Lower leg skin (tissue), 4 donors: ENCODE results near the gene ABCA8. TPM values are rescaled to one million over a fixed set of nuclear protein-coding genes. Genes with fewer than 3 reads are reported as not detected.

Experiments used
- DNase-seq, 2 donors: peaks; one replicate each; pipeline ENCODE4 v3.0.0-alpha.2; 2019; ENCODE audit warnings: low spot score in 2 of 2
- H3K4me3 ChIP-seq: fragments of 200-600 bp; sonication (generic); 2 replicates; pipeline ENCODE4 v1.5.1; 2017; ENCODE audit warnings: mild to moderate bottlenecking, low read depth; ENCODE audit not compliant: poor library complexity, severe bottlenecking
- POLR2A ChIP-seq, 2 donors: fragments of 450-650 bp; IDR thresholded peaks; one replicate each; pipeline ENCODE4 v1.6.1; 2016 to 2017; ENCODE audit warnings: antibody characterized with exemption in 2 of 2, mild to moderate bottlenecking in 1 of 2, moderate library complexity in 1 of 2
- WGBS, 2 donors: methylation state at CpG; one replicate each; pipeline ENCODE4 v1.1.5; 2018; 5-methylcytosine and 5-hydroxymethylcytosine counted together
- intact Hi-C: fragments of 100-400 bp; cut with DNase I; formaldehyde crosslinking; loops from one replicate; pipeline ENCODE4 v1.15.0; 2023; ENCODE audit warnings: low total_unique reads
- total RNA-seq, 4 donors: library from RNA; depleted of rRNA; stranded (reverse); fragments of >200 nt; gene quantifications; one replicate each; pipeline ENCODE4 v1.1.0, GENCODE V29; 2016
- TF ChIP-seq, protein P1 (sequence below), 3 donors: fragments of 450-650 bp; IDR thresholded peaks; one replicate each; pipeline ENCODE4 v1.5.1; 2016; ENCODE audit warnings: antibody characterized with exemption in 3 of 3, mild to moderate bottlenecking in 3 of 3, moderate library complexity in 2 of 3

ABCA8 gene
- total RNA-seq, 4 donors from 2014 or later = 6.1 to 17.9 (median 13.9) TPM

DNA sequence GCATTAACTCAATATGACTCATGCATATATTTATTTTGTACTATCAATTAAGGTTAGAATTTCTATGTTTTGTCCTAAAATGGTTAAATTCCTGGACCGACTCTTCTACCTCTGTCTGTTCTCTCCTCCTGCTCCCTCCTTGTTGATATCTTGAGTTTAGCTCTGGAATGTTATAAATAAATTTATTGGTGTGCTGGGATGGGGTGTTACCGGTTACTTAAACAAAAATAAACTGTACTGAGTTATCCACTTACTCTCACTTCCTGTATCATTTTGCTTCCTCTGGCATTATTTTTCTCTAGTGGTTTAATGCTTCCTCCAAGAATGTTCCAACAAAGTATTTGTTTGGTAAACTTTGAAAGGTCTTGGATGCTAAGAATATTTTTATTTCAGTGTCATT, 120.1 kb downstream of the ABCA8 start:
- H3K4me3 ChIP-seq = no peak overlapping the region
- WGBS, 2 donors = 40 to 59% methylated on average over 2 of the region's 2 CpGs
- intact Hi-C loops = no loop called here
- no peak for DNase-seq
- TF ChIP-seq POLR2A (IDR thresholded peaks at IDR 0.05) = no peak
- TF ChIP-seq, protein P1, sequence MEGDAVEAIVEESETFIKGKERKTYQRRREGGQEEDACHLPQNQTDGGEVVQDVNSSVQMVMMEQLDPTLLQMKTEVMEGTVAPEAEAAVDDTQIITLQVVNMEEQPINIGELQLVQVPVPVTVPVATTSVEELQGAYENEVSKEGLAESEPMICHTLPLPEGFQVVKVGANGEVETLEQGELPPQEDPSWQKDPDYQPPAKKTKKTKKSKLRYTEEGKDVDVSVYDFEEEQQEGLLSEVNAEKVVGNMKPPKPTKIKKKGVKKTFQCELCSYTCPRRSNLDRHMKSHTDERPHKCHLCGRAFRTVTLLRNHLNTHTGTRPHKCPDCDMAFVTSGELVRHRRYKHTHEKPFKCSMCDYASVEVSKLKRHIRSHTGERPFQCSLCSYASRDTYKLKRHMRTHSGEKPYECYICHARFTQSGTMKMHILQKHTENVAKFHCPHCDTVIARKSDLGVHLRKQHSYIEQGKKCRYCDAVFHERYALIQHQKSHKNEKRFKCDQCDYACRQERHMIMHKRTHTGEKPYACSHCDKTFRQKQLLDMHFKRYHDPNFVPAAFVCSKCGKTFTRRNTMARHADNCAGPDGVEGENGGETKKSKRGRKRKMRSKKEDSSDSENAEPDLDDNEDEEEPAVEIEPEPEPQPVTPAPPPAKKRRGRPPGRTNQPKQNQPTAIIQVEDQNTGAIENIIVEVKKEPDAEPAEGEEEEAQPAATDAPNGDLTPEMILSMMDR (IDR thresholded peaks at IDR 0.05) = no peak

GRCh38 chr17:68834328-68834836, 120.8 kb downstream of the ABCA8 start:
- 93 to 94% methylated on average over 2 of the region's 2 CpGs for WGBS, 2 donors
- intact Hi-C loops = no loop called here

DNA sequence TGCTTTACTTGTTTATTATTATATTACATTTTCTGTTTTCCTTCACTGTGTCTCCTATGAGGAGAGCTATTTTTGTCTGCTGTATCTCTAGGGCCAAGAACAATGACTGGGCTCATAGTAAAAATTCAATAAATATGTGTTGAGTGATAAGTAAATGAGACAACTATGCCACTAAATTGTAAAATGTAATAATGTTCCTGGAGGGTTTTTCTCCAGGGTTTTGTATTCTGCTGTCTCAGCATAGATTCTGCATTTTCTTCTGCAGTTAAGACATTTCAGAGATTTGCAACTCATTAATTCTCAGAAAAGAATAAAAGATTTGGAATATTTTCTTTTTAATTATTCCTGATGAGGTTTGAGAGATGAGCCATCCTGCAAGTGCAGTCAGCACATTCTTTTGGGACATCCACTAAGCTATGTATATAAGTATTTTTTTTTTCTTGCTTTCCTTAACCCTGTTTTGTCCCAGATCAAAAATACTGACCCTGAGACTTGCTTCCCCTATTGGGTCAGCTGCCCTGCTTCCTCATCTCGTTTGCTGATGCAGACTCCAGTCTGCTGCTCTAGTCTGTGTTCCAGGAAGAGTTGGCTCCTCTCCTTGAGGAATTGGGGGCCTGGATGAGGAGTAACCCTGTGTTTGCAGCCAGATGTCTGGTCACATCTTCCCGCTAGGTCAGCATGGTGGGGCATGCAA, 122.9 kb downstream of the ABCA8 start:
- TF ChIP-seq, protein P1 (IDR thresholded peaks at IDR 0.05) = no peak
- TF ChIP-seq POLR2A (IDR thresholded peaks at IDR 0.05) = no peak
- H3K4me3 ChIP-seq = no peak overlapping the region
- DNase-seq = peak in 1 of 2 donors; percentile 24
- intact Hi-C loops = no loop called here
- 54 to 56% methylated on average over 2 of the region's 2 CpGs for WGBS, 2 donors

More at GRCh38 chr17:68834328-68834836, 120.8 kb downstream of the ABCA8 start:
- H3K4me3 ChIP-seq = no peak overlapping the region
- no peak for DNase-seq
- TF ChIP-seq, protein P1 (IDR thresholded peaks at IDR 0.05) = no peak

DNA sequence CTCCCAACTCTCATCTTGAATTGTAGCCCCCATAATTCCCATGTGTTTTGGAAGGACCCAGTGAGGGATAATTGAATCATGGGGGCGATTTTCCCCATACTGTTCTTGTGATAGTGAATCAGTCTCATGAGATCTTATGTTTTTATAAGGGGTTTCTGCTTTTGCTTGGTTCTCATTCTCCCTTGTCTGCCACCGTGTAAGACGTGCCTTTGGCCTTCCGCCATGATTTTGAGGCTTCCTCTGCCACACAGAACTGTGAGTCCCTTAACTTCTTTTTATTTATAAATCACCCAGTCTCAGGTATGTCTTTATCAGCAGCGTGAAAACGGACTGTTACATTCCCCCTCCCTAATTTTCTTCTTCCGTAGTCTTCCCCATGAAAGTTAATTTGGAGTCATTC, 124.0 kb downstream of the ABCA8 start:
- intact Hi-C loops = no loop called here
- no peak for DNase-seq
- no peak overlapping the region for H3K4me3 ChIP-seq
- 84 to 85% methylated on average over 7 of the region's 7 CpGs for WGBS, 2 donors
- TF ChIP-seq, protein P1 (IDR thresholded peaks at IDR 0.05) = no peak
- no peak for TF ChIP-seq POLR2A (IDR thresholded peaks at IDR 0.05)

DNA sequence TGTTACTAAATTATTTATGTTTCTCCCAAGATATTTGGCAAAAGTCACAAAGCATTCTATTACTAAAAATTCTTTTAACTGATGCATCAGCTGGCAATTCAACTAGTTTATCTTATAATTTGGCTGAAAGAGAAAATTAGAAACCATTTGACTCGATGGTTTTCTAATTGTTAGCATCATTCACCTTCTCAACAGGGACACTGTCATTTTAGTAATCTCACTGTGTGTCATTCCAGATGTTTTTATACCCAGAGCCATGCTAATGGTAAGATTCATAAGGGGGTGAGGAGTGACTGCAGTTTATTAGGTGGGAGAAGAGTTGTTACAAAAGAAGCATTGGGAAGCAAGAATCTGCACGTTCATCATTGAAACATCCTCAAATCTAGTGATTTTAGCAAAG, 124.9 kb downstream of the ABCA8 start:
- no peak overlapping the region for H3K4me3 ChIP-seq
- TF ChIP-seq POLR2A (IDR thresholded peaks at IDR 0.05) = no peak
- TF ChIP-seq, protein P1 (IDR thresholded peaks at IDR 0.05) = no peak
- intact Hi-C loops = no loop called here
- DNase-seq = no peak
- 80 to 88% methylated on average over 2 of the region's 2 CpGs for WGBS, 2 donors

GRCh38 chr17:68829211-68829610, 126.0 kb downstream of the ABCA8 start:
- TF ChIP-seq, protein P1 (IDR thresholded peaks at IDR 0.05) = no peak
- no peak for TF ChIP-seq POLR2A (IDR thresholded peaks at IDR 0.05)
- intact Hi-C loops = no loop called here
- WGBS, 2 donors = 86 to 89% methylated on average over 4 of the region's 4 CpGs
- no peak for DNase-seq
- H3K4me3 ChIP-seq = no peak overlapping the region
